COLO668 (cell line): ENCODE data around the gene DEFB131B.
A peak's percentile ranks its signal among the peaks of the same experiment; 100 is the strongest.
"Not testable (repeated sequence)": the region's sequence is repeated elsewhere in the genome, so short reads cannot be mapped to it uniquely, and the experiment has no call there.

Experiments
- DNase-seq: peaks from one replicate; lab custom pipeline; 2025; ENCODE audit not compliant: unreplicated experiment; lab: John Stamatoyannopoulos, UW

The DEFB131B gene

GRCh38 chr11:71911321-71911985 lies 33.2 kb downstream of the DEFB131B start:
- not testable (repeated sequence) for DNase-seq

DNA sequence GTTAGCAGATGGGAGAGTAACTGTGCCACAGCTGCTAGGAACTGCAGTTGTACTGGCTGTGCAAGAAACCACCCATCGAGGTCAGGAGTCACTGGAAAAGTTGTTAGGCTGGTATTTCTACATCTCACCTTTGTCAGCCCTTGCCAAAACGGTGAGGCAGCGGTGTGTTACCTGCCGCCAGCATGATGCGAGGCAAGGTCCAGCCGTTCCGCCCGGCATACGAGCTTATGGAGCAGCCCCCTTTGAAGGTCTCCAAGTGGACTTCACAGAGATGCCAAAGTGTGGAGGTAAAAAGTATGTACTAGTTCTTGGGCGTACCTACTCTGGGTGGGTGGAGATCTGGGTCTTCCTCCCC lies 33.7 kb downstream of the DEFB131B start:
- not testable (repeated sequence) for DNase-seq

- no peak for DNase-seq
Measured at GRCh38 chr11:71913756-71914526, 35.7 kb downstream of the DEFB131B start.

DNA sequence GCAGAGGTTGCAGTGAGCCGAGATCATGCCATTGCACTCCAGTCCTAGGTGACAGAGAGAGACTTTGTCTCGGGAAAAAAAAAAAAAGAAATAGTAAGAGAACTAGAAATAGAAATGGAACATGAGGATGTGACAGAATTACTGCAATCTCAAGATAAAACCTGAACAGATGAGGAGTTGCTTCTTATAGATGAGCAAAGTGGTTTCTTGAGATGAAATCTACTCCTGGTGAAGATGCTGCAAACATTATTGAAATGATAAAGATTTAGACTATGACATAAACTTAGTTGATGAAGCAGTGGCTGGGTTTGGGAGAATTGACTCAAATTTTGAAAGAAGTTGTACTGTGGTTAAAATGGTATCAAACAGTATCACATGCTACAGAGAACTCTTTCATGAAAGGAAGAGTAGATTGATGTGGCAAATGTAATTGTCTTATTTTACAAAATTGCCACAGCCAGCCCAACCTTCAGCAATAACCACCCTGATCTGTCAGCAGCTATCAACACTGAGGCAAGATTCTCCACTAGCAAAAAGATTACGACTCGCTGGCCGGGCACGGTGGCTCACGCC lies 36.5 kb downstream of the DEFB131B start:
- DNase-seq = no peak

DNA sequence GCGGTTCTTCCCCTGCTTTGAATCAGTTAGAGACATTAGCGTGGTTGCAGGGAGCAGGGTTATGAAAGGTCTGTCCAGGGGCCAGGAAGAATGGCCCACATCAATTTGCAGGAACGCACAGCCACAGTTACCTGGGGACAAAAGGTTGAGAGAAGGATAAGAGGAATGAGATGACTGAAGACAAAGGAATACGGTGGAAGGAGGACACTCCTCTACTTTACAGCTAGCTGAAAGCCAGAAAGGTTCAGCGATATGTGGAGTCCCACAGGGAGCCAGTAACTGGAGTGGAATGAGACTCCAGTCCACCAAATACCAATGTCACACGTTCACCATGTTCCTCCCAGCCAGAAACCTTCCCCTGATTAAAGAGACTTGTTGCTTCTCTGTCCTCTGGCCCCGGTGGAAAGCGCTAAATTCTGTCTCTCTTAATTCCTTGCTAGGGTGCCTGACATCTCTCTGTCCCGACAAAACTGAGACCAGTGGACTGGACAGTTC lies 39.4 kb downstream of the DEFB131B start:
- DNase-seq = no peak

GRCh38 chr11:71927820-71928736 lies 49.8 kb downstream of the DEFB131B start, which contains the start of gene XNDC1N:
Gene XNDC1N (minus strand): TSS chr11:71928594. CDS start chr11:71923353, 5,241 bp downstream.
- peak; percentile 83 for DNase-seq

GRCh38 chr11:71928737-71929443 lies 50.6 kb downstream of the DEFB131B start, which contains the start of gene RNF121:
Gene RNF121 (plus strand): TSS chr11:71929046. CDS start chr11:71929062, 16 bp downstream.
- peak; percentile 93 for DNase-seq

DNA sequence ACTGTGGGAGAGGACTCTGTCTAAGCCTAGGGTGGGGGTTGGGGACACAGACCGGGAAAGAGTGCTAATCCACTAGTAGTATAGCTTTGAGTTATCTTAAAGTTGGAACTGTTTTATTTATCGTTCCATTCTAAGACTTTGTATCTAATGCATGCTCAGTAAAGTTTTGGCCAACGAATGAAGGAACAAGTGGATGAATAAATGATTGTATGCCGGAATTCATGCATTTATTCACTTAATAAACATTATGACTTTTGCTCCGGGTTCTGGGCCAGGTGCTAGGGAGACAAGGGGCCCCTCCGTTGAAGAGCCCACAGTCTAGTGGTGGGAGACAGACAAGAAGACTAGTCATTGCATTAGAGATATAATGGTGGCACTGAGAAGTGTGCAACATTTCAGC lies 51.2 kb downstream of the DEFB131B start:
- DNase-seq = no peak

- no peak for DNase-seq
Measured at GRCh38 chr11:71930556-71931244, 52.4 kb downstream of the DEFB131B start.

DNA sequence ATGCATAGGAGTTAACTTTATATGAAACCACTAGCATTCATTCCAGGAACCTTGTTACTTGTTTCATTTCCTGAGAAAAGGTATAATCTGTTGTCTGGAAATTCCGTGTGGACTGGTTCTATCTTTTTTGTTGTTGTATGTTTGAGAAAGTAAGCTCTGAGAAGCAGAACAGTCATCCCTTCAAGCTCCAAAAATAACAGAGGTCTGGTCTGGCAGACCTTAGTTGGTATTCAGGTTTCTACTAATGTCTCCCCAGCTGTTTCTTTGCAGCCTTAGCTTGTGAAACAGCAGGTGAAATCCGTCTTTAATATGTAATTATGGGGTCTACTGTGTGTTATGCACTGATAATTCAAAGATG lies 53.0 kb downstream of the DEFB131B start:
- no peak for DNase-seq

- DNase-seq = no peak
Measured at GRCh38 chr11:71933141-71933933, 55.1 kb downstream of the DEFB131B start.
